ENCODE measurements around the gene COPE.

DNA sequence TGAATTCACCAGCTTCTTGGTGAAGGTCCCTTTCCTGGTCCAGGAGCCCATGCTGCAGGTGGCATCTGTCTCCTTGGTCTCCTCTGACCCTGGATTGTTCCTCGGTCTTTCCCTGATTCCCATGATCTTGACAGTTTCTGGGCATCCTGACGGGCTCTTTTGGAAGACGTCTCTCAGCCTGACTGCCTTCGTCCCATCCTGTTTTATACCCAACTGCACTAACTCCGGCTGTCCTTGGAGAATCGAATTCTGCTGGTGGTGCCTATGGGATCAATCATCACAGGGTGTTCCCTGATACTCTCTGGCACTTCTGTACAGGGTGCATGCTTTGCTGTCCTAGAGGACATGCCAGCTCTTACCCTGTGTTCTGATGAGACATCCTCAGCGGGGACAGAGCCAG lies 42.3 kb downstream of the COPE start:
- TF ChIP-seq POLR2A (IDR thresholded peaks at IDR 0.05) (no peak), EP300 (IDR thresholded peaks at IDR 0.05) (no peak), CTCF (IDR thresholded peaks at IDR 0.05) (no peak)
